Osteocyte (in vitro differentiated cells): ENCODE measurements around the gene PAPPA2. TPM values are rescaled to one million over a fixed set of nuclear protein-coding genes. Genes with fewer than 3 reads are reported as not detected.

Experiments used
- DNase-seq: peaks from one replicate; pipeline ENCODE4 v3.0.0; 2021; ENCODE audit warnings: mixed read lengths; ENCODE audit not compliant: unreplicated experiment; ENCODE audit errors: extremely low spot score
- H3K27ac Mint-ChIP-seq: one replicate; pipeline ENCODE4 v1.8.0; 2021; ENCODE audit warnings: mild to moderate bottlenecking, mixed read lengths; ENCODE audit not compliant: unreplicated experiment
- H3K27me3 Mint-ChIP-seq: one replicate; pipeline ENCODE4 v1.8.0; 2021; ENCODE audit warnings: mixed read lengths; ENCODE audit not compliant: unreplicated experiment
- H3K36me3 Mint-ChIP-seq: one replicate; pipeline ENCODE4 v1.8.0; 2021; ENCODE audit warnings: mixed read lengths; ENCODE audit not compliant: unreplicated experiment
- H3K4me1 Mint-ChIP-seq: one replicate; pipeline ENCODE4 v1.8.0; 2021; ENCODE audit warnings: mixed read lengths; ENCODE audit not compliant: unreplicated experiment
- H3K4me3 Mint-ChIP-seq: one replicate; pipeline ENCODE4 v1.8.0; 2021; ENCODE audit warnings: mild to moderate bottlenecking, moderate library complexity, mixed read lengths; ENCODE audit not compliant: unreplicated experiment
- H3K9me3 Mint-ChIP-seq: one replicate; pipeline ENCODE4 v1.8.0; 2021; ENCODE audit warnings: mixed read lengths; ENCODE audit not compliant: unreplicated experiment
- total RNA-seq: library from RNA; stranded (reverse); gene quantifications from 2 replicates; pipeline ENCODE4 v1.2.1, GENCODE V29; 2021
- TF ChIP-seq, protein P1 (sequence below): fragments of 200-600 bp; sonication (generic); IDR thresholded peaks from 2 replicates; pipeline ENCODE4 v1.5.0; 2021; ENCODE audit warnings: antibody characterized with exemption, mild to moderate bottlenecking, moderate library complexity

PAPPA2 gene
- total RNA-seq, 1 donor from 2014 or later = 0.35 TPM

- TF ChIP-seq, protein P1, sequence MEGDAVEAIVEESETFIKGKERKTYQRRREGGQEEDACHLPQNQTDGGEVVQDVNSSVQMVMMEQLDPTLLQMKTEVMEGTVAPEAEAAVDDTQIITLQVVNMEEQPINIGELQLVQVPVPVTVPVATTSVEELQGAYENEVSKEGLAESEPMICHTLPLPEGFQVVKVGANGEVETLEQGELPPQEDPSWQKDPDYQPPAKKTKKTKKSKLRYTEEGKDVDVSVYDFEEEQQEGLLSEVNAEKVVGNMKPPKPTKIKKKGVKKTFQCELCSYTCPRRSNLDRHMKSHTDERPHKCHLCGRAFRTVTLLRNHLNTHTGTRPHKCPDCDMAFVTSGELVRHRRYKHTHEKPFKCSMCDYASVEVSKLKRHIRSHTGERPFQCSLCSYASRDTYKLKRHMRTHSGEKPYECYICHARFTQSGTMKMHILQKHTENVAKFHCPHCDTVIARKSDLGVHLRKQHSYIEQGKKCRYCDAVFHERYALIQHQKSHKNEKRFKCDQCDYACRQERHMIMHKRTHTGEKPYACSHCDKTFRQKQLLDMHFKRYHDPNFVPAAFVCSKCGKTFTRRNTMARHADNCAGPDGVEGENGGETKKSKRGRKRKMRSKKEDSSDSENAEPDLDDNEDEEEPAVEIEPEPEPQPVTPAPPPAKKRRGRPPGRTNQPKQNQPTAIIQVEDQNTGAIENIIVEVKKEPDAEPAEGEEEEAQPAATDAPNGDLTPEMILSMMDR = no peak
- Mint-ChIP-seq H3K4me3 (no peak overlapping the region), H3K27me3 (no peaks in the 10 kb centered on the region), H3K9me3 (no peaks in the 10 kb centered on the region), H3K4me1 (no peaks in the 10 kb centered on the region), H3K27ac (no peak overlapping the region), H3K36me3 (no peaks in the 10 kb centered on the region)
- DNase-seq = no peak
These were observed 311.2 kb downstream of the PAPPA2 start for GRCh38 chr1:176774224-176774623.

- DNase-seq = no peak
- Mint-ChIP-seq H3K27ac (no peak overlapping the region), H3K27me3 (no peaks in the 10 kb centered on the region), H3K9me3 (no peaks in the 10 kb centered on the region), H3K4me1 (no peaks in the 10 kb centered on the region), H3K36me3 (no peaks in the 10 kb centered on the region), H3K4me3 (no peak overlapping the region)
- TF ChIP-seq, protein P1 = no peak
These were observed 312.4 kb downstream of the PAPPA2 start for GRCh38 chr1:176775378-176775777.

DNA sequence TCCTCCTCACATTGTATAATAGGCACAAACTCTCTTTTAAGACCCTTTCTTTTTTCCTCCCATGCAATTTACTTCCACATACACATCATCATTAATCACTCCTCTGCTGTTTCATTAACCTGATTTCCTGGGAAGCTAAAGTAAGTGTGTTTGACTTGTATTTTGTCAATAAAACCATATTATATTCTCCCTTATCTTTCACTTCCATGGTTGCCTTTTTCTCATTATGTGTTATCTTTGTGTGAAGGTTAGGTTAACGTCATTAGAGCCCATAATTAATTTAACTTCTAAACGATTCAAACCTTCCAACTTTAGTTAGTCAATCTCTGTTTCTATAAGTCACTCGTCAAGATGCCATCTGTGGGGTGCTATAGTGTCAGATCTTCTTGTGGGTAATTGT is 313.0 kb downstream of the PAPPA2 start:
- no peak for DNase-seq
- Mint-ChIP-seq H3K9me3 (no peaks in the 10 kb centered on the region), H3K27ac (no peak overlapping the region), H3K27me3 (no peaks in the 10 kb centered on the region), H3K4me1 (no peaks in the 10 kb centered on the region), H3K36me3 (no peaks in the 10 kb centered on the region), H3K4me3 (no peak overlapping the region)
- TF ChIP-seq, protein P1 = no peak

GRCh38 chr1:176778056-176778455 is 315.1 kb downstream of the PAPPA2 start:
- no peak for DNase-seq
- no peaks in the 10 kb centered on the region for H3K27me3 Mint-ChIP-seq
- TF ChIP-seq, protein P1 = no peak
- no peaks in the 10 kb centered on the region for H3K4me1 Mint-ChIP-seq
- no peaks in the 10 kb centered on the region for H3K36me3 Mint-ChIP-seq
- no peak overlapping the region for H3K4me3 Mint-ChIP-seq
- no peak overlapping the region for H3K27ac Mint-ChIP-seq
- H3K9me3 Mint-ChIP-seq = no peaks in the 10 kb centered on the region

DNA sequence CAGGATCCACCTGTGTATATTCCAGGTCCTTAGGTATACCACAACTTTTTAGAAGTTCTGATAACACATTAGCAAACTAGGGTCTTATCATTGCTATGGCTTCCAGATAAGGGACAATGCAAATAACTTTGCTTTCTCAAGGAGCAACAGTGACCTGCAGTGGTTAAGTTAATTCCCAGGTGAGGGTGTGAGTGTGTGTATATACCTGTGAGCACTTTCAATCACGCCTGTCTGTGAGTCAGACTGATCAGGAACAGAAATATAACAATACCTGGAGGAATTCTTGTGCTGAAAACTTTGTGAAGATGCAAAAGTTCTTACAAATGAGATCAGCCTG is 317.0 kb downstream of the PAPPA2 start:
- no peaks in the 10 kb centered on the region for H3K9me3 Mint-ChIP-seq
- H3K27ac Mint-ChIP-seq = no peak overlapping the region
- no peak for DNase-seq
- TF ChIP-seq, protein P1 = no peak
- H3K4me3 Mint-ChIP-seq = no peak overlapping the region
- H3K36me3 Mint-ChIP-seq = no peaks in the 10 kb centered on the region
- no peaks in the 10 kb centered on the region for H3K27me3 Mint-ChIP-seq
- no peaks in the 10 kb centered on the region for H3K4me1 Mint-ChIP-seq
